ENCODE measurements around the gene ITGAD.

The ITGAD gene

GRCh38 chr16:31475946-31476302 is 82.8 kb downstream of the ITGAD start:
- H3K27me3 ChIP-seq (replicated peaks; ENCODE audit: control insufficient read depth, insufficient read depth, low read length): peaks cover 2% of the 10 kb centered on the region
- H3K4me3 ChIP-seq (replicated peaks; ENCODE audit: low read depth, low read length): no peak overlapping the region

More at GRCh38 chr16:31475946-31476302, 82.8 kb downstream of the ITGAD start:
- TF ChIP-seq, protein P1, sequence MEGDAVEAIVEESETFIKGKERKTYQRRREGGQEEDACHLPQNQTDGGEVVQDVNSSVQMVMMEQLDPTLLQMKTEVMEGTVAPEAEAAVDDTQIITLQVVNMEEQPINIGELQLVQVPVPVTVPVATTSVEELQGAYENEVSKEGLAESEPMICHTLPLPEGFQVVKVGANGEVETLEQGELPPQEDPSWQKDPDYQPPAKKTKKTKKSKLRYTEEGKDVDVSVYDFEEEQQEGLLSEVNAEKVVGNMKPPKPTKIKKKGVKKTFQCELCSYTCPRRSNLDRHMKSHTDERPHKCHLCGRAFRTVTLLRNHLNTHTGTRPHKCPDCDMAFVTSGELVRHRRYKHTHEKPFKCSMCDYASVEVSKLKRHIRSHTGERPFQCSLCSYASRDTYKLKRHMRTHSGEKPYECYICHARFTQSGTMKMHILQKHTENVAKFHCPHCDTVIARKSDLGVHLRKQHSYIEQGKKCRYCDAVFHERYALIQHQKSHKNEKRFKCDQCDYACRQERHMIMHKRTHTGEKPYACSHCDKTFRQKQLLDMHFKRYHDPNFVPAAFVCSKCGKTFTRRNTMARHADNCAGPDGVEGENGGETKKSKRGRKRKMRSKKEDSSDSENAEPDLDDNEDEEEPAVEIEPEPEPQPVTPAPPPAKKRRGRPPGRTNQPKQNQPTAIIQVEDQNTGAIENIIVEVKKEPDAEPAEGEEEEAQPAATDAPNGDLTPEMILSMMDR (IDR thresholded peaks at IDR 0.05; ENCODE audit: insufficient read depth, low read length, poor library complexity, severe bottlenecking): no peak
- no peaks in the 10 kb centered on the region for H3K36me3 ChIP-seq (ENCODE audit: control insufficient read depth, insufficient read depth, low read length)
- no peak for DNase-seq (ENCODE audit: extremely low read depth, insufficient read length)

Measured in GM06990 (cell line).